Cardiac fibroblast (primary cell): Measurements from ENCODE around the gene EFTUD2.

ENCODE experiments used
- DNase-seq, 2 donors: peaks; one replicate each; pipeline versions ENCODE4 v3.0.0 to v3.0.0-alpha.2; 2010; ENCODE audit warnings: low read depth in 2 of 2
- H3K4me3 ChIP-seq, 2 donors: replicated peaks in 1 of 2; 1 replicate in 1 of 2; 2 replicates in 1 of 2; pipeline ENCODE4 v1.5.1; 2011; ENCODE audit warnings: low read depth in 2 of 2, low read length in 2 of 2, mild to moderate bottlenecking in 2 of 2, moderate library complexity in 1 of 2
- TF ChIP-seq, protein P1 (sequence below): IDR thresholded peaks from one replicate; pipeline ENCODE4 v1.5.1; 2011; ENCODE audit warnings: low read depth, mild to moderate bottlenecking, low read length, inconsistent platforms

The EFTUD2 gene

DNA sequence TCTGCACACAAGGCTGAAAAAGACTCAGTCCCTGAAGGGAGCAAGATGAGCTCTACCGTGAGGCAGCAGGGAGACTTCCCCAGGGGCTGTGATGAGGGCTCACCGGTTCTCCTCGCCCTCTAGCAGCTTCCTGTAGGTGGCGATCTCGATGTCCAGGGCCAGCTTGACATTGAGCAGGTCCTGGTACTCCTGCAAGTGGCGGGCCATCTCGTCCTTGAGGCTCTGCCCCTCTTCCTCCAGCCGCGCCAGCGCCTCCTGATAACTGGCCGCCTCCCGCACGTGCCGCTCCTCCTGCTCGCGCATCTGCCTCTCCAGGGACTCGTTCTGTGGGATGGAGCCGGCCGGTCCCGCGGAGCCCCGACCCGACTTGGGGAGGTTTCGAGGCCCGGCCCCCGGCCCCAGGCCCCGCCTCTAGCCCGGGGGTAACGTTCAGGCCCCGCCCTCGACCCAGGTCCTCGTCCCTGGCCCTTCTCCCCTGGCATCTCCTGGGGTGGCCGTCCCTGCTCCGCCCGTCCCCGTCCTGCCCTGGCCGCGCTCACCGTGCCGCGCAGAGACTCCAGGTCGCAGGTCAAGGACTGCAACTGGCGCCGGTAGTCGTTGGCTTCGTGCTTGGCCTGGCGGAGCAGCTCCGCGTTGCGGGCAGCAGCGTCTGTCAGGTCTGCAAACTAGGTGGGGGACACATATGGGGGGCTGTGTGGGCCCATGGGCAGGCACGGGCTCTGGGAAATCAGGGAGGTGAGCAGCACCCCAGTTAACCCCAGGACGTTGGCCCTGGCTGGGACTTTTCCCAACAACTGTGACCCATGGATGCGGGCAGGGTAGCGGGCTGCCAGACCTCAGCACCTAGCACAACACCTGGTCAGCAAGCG is 12.1 kb upstream of the EFTUD2 start:
- DNase-seq: peak; percentile 49 to 53
- H3K4me3 ChIP-seq: no peak overlapping the region
- TF ChIP-seq, protein P1, sequence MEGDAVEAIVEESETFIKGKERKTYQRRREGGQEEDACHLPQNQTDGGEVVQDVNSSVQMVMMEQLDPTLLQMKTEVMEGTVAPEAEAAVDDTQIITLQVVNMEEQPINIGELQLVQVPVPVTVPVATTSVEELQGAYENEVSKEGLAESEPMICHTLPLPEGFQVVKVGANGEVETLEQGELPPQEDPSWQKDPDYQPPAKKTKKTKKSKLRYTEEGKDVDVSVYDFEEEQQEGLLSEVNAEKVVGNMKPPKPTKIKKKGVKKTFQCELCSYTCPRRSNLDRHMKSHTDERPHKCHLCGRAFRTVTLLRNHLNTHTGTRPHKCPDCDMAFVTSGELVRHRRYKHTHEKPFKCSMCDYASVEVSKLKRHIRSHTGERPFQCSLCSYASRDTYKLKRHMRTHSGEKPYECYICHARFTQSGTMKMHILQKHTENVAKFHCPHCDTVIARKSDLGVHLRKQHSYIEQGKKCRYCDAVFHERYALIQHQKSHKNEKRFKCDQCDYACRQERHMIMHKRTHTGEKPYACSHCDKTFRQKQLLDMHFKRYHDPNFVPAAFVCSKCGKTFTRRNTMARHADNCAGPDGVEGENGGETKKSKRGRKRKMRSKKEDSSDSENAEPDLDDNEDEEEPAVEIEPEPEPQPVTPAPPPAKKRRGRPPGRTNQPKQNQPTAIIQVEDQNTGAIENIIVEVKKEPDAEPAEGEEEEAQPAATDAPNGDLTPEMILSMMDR: peak; percentile 68

DNA sequence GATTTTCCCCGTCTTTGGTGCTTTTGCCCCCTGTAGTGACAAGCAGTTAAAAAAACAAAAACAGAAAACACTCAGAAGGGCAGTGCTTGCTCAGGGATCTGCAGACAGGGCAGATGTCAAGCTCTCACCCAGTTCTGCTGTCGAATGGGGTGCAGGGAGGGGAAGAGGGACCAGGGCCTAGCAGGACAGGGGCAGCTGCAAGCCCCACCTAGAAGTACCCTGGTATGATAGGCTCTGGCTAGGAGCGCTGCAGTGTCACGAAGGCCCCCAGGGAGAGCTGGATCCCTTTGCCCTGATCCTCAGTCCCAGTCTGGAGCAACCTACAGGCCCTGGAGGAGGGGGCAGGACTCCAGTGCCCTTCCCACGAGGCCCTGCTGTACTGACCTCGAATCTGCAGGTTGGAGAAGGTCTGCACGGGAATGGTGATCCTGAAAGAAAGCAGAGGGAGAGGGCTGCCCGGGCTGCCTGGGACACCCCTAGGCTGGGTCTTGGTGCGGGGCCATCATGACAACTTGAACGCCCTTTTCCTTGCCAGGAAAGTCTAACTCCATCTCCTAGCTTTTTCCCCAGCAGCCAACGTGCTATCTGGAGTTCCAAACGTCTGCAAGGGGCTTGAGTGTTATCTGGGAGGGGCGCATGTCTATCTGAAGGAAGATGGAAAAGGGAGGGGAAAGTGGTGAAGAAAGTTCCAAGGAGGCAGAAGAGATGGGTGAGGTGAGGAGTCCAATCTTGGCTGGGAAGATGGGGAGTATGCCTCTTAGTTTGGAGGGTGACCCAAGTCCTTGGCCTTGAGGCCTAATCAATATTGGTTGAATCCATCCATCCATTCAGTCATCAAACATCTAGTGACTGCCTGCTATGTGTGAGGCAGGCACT is 11.2 kb upstream of the EFTUD2 start:
- no peak for DNase-seq
- H3K4me3 ChIP-seq: no peak overlapping the region
- TF ChIP-seq, protein P1: no peak

DNA sequence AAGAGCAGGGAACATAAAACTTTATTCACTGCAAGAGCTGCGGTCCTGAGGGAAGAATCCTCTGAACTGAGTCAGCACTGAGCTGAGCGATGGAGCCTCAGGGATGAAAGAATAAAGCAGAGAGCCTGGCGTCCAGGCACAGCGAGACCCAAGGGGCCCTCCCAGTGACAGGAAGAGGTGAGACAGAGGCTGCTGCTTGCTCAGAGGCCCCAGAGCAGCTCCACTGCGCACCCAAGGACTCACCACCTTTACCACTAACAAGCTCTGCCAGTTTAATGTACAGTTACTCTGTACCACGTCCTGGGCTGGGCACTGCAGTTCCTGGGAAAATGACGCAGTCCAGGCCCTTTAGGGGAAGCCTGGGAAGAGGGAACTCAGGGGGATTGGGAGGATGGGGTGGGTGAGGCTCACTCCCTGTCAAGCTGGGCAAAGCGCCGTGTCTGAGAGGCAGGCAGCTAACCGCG is 10.5 kb upstream of the EFTUD2 start:
- H3K4me3 ChIP-seq: no peak overlapping the region
- peak; percentile 30 to 62 for DNase-seq
- TF ChIP-seq, protein P1: no peak

DNA sequence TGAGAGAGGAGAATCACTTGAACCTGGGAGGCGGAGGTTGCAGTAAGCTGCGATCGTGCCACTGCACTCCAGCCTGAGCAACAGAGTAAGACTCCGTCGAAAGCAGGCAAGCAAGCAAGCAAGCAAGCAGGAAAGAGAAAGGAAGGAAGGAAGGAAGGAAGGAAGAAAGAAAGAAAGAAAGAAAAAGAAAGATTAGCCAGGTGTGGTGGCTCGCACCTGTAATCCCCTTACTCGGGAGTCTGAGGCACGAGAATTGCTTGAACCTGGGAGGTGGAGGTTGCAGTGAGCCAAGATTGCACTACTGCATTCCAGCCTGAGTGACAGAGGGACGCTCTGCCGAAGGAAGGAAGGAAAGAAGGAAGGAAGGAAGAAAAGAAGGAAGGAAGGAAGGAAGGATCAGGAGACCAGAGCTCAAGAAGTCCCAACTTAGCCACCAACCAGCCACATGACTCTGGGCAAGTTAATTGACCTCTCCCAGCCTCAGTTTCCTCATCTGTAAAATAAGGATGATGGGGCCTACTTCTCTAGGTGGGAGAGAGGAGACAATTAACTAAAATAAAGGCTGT is 9.6 kb upstream of the EFTUD2 start:
- DNase-seq: no peak
- H3K4me3 ChIP-seq: no peak overlapping the region

DNA sequence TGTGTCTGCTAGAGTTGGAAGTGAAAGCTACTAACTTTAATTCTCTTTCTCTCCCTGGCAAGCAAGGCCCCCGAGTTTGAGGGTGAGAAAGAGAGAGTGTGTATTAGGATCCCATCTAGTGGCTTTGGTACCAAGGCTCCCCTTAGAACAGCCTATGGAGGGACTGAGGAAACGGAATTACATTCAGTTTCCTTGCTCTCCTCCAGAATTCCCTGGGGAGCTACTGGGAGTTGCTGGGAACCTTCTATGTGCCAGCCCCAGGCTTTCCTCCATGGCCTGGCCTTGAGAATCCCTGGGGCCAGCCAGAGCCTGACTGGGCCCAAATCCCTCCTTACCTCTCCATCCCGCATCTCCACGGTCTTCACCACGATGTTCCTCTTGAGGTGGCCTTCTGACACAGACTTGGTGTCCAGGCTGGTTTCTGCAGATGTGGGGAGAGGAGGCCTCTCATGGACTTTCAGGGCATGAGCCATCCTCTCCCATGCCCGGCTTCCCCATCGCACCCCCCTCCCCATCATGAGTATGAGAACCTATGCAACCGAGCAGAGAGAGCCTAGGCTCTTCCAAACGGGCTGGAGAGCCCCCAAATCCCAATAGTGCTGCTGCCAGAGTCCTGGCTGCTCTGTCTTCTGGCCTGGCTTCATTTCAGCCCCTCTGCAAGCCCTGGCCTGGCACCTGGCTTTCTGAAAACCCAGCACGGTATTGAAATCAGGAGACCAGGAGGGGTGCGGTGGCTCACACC is 8.7 kb upstream of the EFTUD2 start:
- H3K4me3 ChIP-seq: no peak overlapping the region
- DNase-seq: peak in 1 of 2 donors; percentile 23
- TF ChIP-seq, protein P1: no peak

More for the DNA sequence above, 9.6 kb upstream of the EFTUD2 start:
- TF ChIP-seq, protein P1: no peak
